ENCODE data around the gene LRP1B. TPM values are rescaled to one million over a fixed set of nuclear protein-coding genes. Genes with fewer than 3 reads are reported as not detected.

LRP1B gene
- total and polyA plus RNA-seq, 4 donors = 0.01 to 0.84 (median 0.17) TPM

DNA sequence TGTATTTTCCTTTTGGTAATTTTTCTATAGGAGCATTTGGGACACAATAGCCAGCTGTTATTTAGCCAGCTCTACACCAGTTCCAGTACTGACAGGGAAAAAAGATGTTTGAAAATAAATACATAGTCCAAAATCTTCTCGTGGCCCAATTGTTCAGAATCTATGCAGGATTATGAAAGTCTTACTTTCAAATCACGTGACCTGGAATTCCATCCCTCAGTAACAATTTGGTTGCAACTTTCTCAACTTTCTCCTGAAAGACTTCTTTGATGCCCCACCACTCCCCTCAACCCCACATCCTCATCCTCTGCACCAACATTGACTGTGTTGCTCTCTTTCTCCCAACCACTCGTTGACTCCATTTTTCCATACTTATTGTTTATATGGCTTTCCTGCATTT is 539.0 kb downstream of the LRP1B start:
- WGBS = 69% methylated on average over 3 of the region's 3 CpGs
- H3K27ac ChIP-seq (ENCODE audit: low read depth in 1 of 2, low read length in 2 of 2) = no peak overlapping the region
- TF ChIP-seq TAF1 (conservative IDR thresholded peaks at IDR 0.05) (no peak), FOXA2 (IDR thresholded peaks at IDR 0.05) (no peak), NR2F2 (IDR thresholded peaks at IDR 0.05) (no peak), ATF3 (IDR thresholded peaks at IDR 0.05) (no peak), HNF4G (IDR thresholded peaks at IDR 0.05) (no peak), RAD21 (IDR thresholded peaks at IDR 0.05) (no peak), YY1 (IDR thresholded peaks at IDR 0.05) (no peak), SP1 (IDR thresholded peaks at IDR 0.05) (no peak), MAX (IDR thresholded peaks at IDR 0.05) (no peak), RXRA (IDR thresholded peaks at IDR 0.05) (no peak), HNF4A (conservative IDR thresholded peaks at IDR 0.05) (no peak), GABPA (IDR thresholded peaks at IDR 0.05 in 1 of 2, conservative IDR thresholded peaks at IDR 0.05 in 1 of 2) (no peak)
- TF ChIP-seq, protein P1, sequence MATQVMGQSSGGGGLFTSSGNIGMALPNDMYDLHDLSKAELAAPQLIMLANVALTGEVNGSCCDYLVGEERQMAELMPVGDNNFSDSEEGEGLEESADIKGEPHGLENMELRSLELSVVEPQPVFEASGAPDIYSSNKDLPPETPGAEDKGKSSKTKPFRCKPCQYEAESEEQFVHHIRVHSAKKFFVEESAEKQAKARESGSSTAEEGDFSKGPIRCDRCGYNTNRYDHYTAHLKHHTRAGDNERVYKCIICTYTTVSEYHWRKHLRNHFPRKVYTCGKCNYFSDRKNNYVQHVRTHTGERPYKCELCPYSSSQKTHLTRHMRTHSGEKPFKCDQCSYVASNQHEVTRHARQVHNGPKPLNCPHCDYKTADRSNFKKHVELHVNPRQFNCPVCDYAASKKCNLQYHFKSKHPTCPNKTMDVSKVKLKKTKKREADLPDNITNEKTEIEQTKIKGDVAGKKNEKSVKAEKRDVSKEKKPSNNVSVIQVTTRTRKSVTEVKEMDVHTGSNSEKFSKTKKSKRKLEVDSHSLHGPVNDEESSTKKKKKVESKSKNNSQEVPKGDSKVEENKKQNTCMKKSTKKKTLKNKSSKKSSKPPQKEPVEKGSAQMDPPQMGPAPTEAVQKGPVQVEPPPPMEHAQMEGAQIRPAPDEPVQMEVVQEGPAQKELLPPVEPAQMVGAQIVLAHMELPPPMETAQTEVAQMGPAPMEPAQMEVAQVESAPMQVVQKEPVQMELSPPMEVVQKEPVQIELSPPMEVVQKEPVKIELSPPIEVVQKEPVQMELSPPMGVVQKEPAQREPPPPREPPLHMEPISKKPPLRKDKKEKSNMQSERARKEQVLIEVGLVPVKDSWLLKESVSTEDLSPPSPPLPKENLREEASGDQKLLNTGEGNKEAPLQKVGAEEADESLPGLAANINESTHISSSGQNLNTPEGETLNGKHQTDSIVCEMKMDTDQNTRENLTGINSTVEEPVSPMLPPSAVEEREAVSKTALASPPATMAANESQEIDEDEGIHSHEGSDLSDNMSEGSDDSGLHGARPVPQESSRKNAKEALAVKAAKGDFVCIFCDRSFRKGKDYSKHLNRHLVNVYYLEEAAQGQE (IDR thresholded peaks at IDR 0.05) = no peak
- TF ChIP-seq, protein P2, sequence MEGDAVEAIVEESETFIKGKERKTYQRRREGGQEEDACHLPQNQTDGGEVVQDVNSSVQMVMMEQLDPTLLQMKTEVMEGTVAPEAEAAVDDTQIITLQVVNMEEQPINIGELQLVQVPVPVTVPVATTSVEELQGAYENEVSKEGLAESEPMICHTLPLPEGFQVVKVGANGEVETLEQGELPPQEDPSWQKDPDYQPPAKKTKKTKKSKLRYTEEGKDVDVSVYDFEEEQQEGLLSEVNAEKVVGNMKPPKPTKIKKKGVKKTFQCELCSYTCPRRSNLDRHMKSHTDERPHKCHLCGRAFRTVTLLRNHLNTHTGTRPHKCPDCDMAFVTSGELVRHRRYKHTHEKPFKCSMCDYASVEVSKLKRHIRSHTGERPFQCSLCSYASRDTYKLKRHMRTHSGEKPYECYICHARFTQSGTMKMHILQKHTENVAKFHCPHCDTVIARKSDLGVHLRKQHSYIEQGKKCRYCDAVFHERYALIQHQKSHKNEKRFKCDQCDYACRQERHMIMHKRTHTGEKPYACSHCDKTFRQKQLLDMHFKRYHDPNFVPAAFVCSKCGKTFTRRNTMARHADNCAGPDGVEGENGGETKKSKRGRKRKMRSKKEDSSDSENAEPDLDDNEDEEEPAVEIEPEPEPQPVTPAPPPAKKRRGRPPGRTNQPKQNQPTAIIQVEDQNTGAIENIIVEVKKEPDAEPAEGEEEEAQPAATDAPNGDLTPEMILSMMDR (IDR thresholded peaks at IDR 0.05; ENCODE audit: low read depth, low read length, missing input control) = no peak
- TF ChIP-seq, protein P3, sequence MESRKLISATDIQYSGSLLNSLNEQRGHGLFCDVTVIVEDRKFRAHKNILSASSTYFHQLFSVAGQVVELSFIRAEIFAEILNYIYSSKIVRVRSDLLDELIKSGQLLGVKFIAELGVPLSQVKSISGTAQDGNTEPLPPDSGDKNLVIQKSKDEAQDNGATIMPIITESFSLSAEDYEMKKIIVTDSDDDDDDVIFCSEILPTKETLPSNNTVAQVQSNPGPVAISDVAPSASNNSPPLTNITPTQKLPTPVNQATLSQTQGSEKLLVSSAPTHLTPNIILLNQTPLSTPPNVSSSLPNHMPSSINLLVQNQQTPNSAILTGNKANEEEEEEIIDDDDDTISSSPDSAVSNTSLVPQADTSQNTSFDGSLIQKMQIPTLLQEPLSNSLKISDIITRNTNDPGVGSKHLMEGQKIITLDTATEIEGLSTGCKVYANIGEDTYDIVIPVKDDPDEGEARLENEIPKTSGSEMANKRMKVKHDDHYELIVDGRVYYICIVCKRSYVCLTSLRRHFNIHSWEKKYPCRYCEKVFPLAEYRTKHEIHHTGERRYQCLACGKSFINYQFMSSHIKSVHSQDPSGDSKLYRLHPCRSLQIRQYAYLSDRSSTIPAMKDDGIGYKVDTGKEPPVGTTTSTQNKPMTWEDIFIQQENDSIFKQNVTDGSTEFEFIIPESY (IDR thresholded peaks at IDR 0.05) = no peak

GRCh38 chr2:141590620-141591019 is 540.2 kb downstream of the LRP1B start:
- 85% methylated on average over 5 of the region's 5 CpGs for WGBS
- no peaks in the 10 kb centered on the region for H3K4me1 ChIP-seq (ENCODE audit: control insufficient read depth in 4 of 4, insufficient read depth in 4 of 4, low read length in 3 of 4)
- peaks cover 2 to 6% (median 5%) of the 10 kb centered on the region in 4 donors for H3K9me3 ChIP-seq (ENCODE audit: control insufficient read depth in 4 of 4, low read length in 3 of 4)
- no peaks in the 10 kb centered on the region for H3K36me3 ChIP-seq (ENCODE audit: control insufficient read depth in 4 of 4, insufficient read depth in 3 of 4, low read depth in 1 of 4, low read length in 3 of 4)
- H3K27ac ChIP-seq (ENCODE audit: low read depth in 1 of 2, low read length in 2 of 2) = no peak overlapping the region
- TF ChIP-seq, protein P1 (IDR thresholded peaks at IDR 0.05) = no peak
- TF ChIP-seq HNF4A (conservative IDR thresholded peaks at IDR 0.05) (no peak), FOXA1 (IDR thresholded peaks at IDR 0.05) (no peak), SP1 (IDR thresholded peaks at IDR 0.05) (no peak), HNF4G (IDR thresholded peaks at IDR 0.05) (no peak), NR2F2 (IDR thresholded peaks at IDR 0.05) (no peak), TAF1 (conservative IDR thresholded peaks at IDR 0.05) (no peak), EGR1 (IDR thresholded peaks at IDR 0.05; ENCODE audit: low read depth in 2 of 2) (no peak), MAX (IDR thresholded peaks at IDR 0.05) (no peak), JUND (IDR thresholded peaks at IDR 0.05) (no peak), YY1 (IDR thresholded peaks at IDR 0.05) (no peak)
- TF ChIP-seq, protein P3 (IDR thresholded peaks at IDR 0.05) = no peak
- H3K9ac ChIP-seq (ENCODE audit: low read depth in 1 of 2, low read length in 2 of 2) = no peak overlapping the region
- H3K27me3 ChIP-seq (ENCODE audit: control insufficient read depth in 4 of 4, insufficient read depth in 4 of 4, low read length in 3 of 4) = no peaks in the 10 kb centered on the region
- H3K4me3 ChIP-seq (ENCODE audit: low read depth in 1 of 3, low read length in 3 of 3) = no peak overlapping the region
- DNase-seq (ENCODE audit: low spot score) = no peak

More for the DNA sequence above, 539.0 kb downstream of the LRP1B start:
- H3K4me1 ChIP-seq (ENCODE audit: control insufficient read depth in 4 of 4, insufficient read depth in 4 of 4, low read length in 3 of 4) = no peaks in the 10 kb centered on the region
- H3K9me3 ChIP-seq (ENCODE audit: control insufficient read depth in 4 of 4, low read length in 3 of 4) = peaks cover 2 to 6% (median 5%) of the 10 kb centered on the region in 4 donors
- H3K9ac ChIP-seq (ENCODE audit: low read depth in 1 of 2, low read length in 2 of 2) = no peak overlapping the region
- H3K4me3 ChIP-seq (ENCODE audit: low read depth in 1 of 3, low read length in 3 of 3) = no peak overlapping the region
- no peak for DNase-seq (ENCODE audit: low spot score)
- no peaks in the 10 kb centered on the region for H3K27me3 ChIP-seq (ENCODE audit: control insufficient read depth in 4 of 4, insufficient read depth in 4 of 4, low read length in 3 of 4)
- no peaks in the 10 kb centered on the region for H3K36me3 ChIP-seq (ENCODE audit: control insufficient read depth in 4 of 4, insufficient read depth in 3 of 4, low read depth in 1 of 4, low read length in 3 of 4)
